Calu3 (cell line): ENCODE results near the gene CCDC192. TPM values are rescaled to one million over a fixed set of nuclear protein-coding genes. Genes with fewer than 3 reads are reported as not detected.

Source experiments
- BruUV-seq: library from RNA; stranded (reverse); fragments of 400-500 nt; replicated peaks from 2 replicates; lab custom pipeline; 2021; lab: Mats Ljungman, UMichigan
- CTCF ChIA-PET: fragments of 300-600 bp; sonication (Branson Sonifier 250); formaldehyde crosslinking; loops from one replicate; lab custom pipeline; 2022; ENCODE audit warnings: antibody characterized with exemption; lab: Charles Lee
- DNase-seq: peaks from one replicate; pipeline ENCODE4 v3.0.0; 2022
- H3K27ac Mint-ChIP-seq: one replicate; pipeline ENCODE4 v1.8.0; 2022; ENCODE audit warnings: mixed read lengths; ENCODE audit not compliant: unreplicated experiment
- H3K27me3 Mint-ChIP-seq: one replicate; pipeline ENCODE4 v1.8.0; 2022; ENCODE audit warnings: mixed read lengths; ENCODE audit not compliant: unreplicated experiment
- H3K36me3 Mint-ChIP-seq: one replicate; pipeline ENCODE4 v1.8.0; 2022; ENCODE audit warnings: mild to moderate bottlenecking, moderate library complexity, mixed read lengths; ENCODE audit not compliant: insufficient read depth, unreplicated experiment
- H3K4me1 Mint-ChIP-seq: one replicate; pipeline ENCODE4 v1.8.0; 2022; ENCODE audit warnings: mild to moderate bottlenecking, low read depth, mixed read lengths; ENCODE audit not compliant: unreplicated experiment
- H3K4me3 Mint-ChIP-seq: one replicate; pipeline ENCODE4 v1.8.0; 2022; ENCODE audit warnings: mild to moderate bottlenecking, low read depth, moderate library complexity, mixed read lengths; ENCODE audit not compliant: unreplicated experiment
- H3K9me3 Mint-ChIP-seq: one replicate; pipeline ENCODE4 v1.8.0; 2022; ENCODE audit warnings: low read depth, mixed read lengths; ENCODE audit not compliant: unreplicated experiment
- CTCF ChIP-seq: fragments of 200-600 bp; IDR thresholded peaks from one replicate; pipeline ENCODE4 v1.8.0; 2022; ENCODE audit warnings: antibody characterized with exemption; ENCODE audit not compliant: unreplicated experiment
- intact Hi-C: fragments of 100-400 bp; cut with micrococcal nuclease; formaldehyde crosslinking; loops from one replicate; pipeline ENCODE4 v1.10.0; 2022; ENCODE audit not compliant: unreplicated experiment
- total RNA-seq: library from RNA; stranded (reverse); gene quantifications from 2 replicates; pipeline ENCODE4 v1.2.3, GENCODE V29; 2022

The CCDC192 gene
- total RNA-seq, 1 experiment from 2014 or later, result 2.5 TPM

- Mint-ChIP-seq H3K27ac (peak overlapping the region; percentile 97), H3K27me3 (no peaks in the 10 kb centered on the region)
Measured at GRCh38 chr5:127936439-127936972, 233.3 kb downstream of the CCDC192 start.

DNA sequence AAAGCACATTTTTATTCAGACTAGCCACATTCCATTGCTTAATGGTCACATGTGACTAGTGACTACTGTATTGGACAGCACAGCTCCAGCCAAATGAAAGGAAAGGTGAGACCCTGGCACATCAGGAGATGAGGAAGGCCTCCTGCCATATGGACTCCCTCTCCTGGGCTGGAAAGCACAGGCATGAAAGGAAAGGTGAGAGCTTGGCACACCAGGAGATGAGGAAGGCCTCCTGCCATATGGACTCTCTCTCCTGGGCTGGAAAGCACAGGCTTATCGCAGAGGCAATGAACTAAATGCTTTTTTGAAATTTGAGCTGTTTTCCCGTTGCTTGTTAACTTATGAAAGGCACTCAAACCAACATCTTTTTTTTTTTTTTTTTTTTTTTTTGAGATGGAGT is 235.6 kb downstream of the CCDC192 start:
- Mint-ChIP-seq H3K4me1 (peaks cover 81% of the 10 kb centered on the region), H3K36me3 (peaks cover 42% of the 10 kb centered on the region), H3K27me3 (no peaks in the 10 kb centered on the region), H3K9me3 (no peaks in the 10 kb centered on the region), H3K27ac (peak overlapping the region; percentile 97), H3K4me3 (no peak overlapping the region)
- CTCF ChIA-PET, result interaction anchor here (1.1 kb wide), 2 partner anchors 26 to 63 kb away, joined by 3 to 4 read pairs; no protein-coding TSS in a partner anchor
- no peak for TF ChIP-seq CTCF
- no TSS peak for BruUV-seq
- no peak for DNase-seq
- intact Hi-C loops, result no loop called here

More at GRCh38 chr5:127936439-127936972, 233.3 kb downstream of the CCDC192 start:
- BruUV-seq, result no TSS peak
- peaks cover 30% of the 10 kb centered on the region for H3K36me3 Mint-ChIP-seq
- TF ChIP-seq CTCF, result no peak
- H3K4me3 Mint-ChIP-seq, result peak overlapping the region; percentile 24
- DNase-seq, result peak; percentile 86
- CTCF ChIA-PET, result interaction anchor here (0.9 to 3.5 kb wide), 5 partner anchors 11 to 61 kb away, joined by 3 to 35 read pairs (median 7); no protein-coding TSS in a partner anchor
- intact Hi-C loops, result no loop called here
- no peaks in the 10 kb centered on the region for H3K9me3 Mint-ChIP-seq
- H3K4me1 Mint-ChIP-seq, result peaks cover 73% of the 10 kb centered on the region

DNA sequence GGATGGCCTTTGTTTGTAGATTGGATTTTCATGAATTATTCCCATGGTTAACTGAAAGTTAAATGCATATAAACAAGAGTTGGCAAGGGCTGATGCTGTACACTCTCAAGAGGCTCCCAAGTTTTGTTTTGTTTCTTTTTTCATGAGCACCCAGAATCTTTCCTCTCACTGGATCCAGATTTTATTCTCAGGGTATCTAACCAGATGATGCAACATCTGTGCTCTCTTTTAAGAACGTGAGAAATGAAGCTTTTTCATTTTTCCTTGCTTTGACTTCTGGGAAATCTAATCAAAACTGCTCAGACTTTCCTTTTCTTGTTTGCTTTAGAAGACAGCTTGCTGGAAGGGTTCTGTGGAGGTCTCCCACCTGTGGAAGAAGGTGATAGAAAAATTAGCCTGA is 237.7 kb downstream of the CCDC192 start:
- Mint-ChIP-seq H3K27me3 (no peaks in the 10 kb centered on the region), H3K27ac (no peak overlapping the region), H3K4me3 (no peak overlapping the region), H3K36me3 (peaks cover 28% of the 10 kb centered on the region), H3K9me3 (no peaks in the 10 kb centered on the region), H3K4me1 (peaks cover 70% of the 10 kb centered on the region)
- no peak for DNase-seq
- BruUV-seq, result no TSS peak
- no peak for TF ChIP-seq CTCF
- intact Hi-C loops, result no loop called here
- CTCF ChIA-PET, result interaction anchor here (0.6 to 2.4 kb wide), 3 partner anchors 18 to 689 kb away, joined by 3 to 5 read pairs (median 3); no protein-coding TSS in a partner anchor

DNA sequence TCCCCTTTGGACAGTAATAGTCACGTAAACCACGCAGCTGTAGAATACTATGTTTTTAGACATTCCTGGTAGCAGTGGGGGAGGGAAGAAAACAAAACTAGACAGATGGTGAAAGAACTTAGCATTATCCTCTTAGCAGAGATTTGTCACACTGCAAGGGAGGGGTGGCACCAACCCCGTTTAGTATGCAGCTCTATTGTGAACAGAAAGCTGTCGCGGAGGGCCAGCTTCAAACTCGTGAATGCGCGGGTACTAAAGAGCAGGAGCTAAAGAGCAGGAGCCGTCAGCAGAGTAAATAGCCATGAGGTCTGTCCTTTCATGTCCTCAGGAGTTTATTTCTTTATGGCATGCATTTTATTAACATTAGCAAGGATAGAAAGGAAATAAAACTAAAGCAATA is 238.5 kb downstream of the CCDC192 start:
- Mint-ChIP-seq H3K27ac (peak overlapping the region; percentile 58), H3K4me1 (peaks cover 62% of the 10 kb centered on the region), H3K4me3 (no peak overlapping the region), H3K36me3 (peaks cover 22% of the 10 kb centered on the region), H3K9me3 (no peaks in the 10 kb centered on the region), H3K27me3 (no peaks in the 10 kb centered on the region)
- DNase-seq, result no peak
- intact Hi-C loops, result no loop called here
- no TSS peak for BruUV-seq
- TF ChIP-seq CTCF, result no peak
- CTCF ChIA-PET, result interaction anchor here (0.6 to 2.4 kb wide), 2 partner anchors 17 to 689 kb away, joined by 3 to 5 read pairs; no protein-coding TSS in a partner anchor
